ENCODE data around the gene MACROD2. TPM values are rescaled to one million over a fixed set of nuclear protein-coding genes. Genes with fewer than 3 reads are reported as not detected.

MACROD2 gene
- total RNA-seq, 1 donor from 2014 or later: 1.6 TPM

DNA sequence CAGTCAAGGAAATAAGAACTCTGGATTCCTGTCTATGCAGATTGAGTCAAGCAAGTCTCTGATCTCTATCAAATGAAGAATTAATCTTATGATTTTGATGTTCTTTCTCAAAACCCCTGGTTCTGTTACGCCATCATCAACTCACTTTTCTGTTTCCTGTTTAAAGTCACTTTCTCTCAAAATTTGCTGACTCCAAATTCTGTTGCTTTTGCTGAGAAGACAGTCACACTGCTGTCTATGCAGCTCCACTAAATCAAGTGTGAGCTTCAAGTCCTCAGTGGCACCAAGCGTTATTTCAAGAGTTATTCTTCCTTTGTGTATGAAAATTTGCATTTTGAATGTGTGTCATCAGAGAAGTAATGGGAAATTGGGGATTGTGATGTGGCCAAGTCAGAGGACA lies 1914.7 kb downstream of the MACROD2 start:
- H3K4me3 ChIP-seq (ENCODE audit: low read depth, low read length): no peak overlapping the region
- no peaks in the 10 kb centered on the region for H3K27me3 ChIP-seq (ENCODE audit: control insufficient read depth, insufficient read depth, low read length)
- H3K36me3 ChIP-seq (ENCODE audit: control insufficient read depth, insufficient read depth, low read length): no peaks in the 10 kb centered on the region
- TF ChIP-seq, protein P1, sequence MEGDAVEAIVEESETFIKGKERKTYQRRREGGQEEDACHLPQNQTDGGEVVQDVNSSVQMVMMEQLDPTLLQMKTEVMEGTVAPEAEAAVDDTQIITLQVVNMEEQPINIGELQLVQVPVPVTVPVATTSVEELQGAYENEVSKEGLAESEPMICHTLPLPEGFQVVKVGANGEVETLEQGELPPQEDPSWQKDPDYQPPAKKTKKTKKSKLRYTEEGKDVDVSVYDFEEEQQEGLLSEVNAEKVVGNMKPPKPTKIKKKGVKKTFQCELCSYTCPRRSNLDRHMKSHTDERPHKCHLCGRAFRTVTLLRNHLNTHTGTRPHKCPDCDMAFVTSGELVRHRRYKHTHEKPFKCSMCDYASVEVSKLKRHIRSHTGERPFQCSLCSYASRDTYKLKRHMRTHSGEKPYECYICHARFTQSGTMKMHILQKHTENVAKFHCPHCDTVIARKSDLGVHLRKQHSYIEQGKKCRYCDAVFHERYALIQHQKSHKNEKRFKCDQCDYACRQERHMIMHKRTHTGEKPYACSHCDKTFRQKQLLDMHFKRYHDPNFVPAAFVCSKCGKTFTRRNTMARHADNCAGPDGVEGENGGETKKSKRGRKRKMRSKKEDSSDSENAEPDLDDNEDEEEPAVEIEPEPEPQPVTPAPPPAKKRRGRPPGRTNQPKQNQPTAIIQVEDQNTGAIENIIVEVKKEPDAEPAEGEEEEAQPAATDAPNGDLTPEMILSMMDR (IDR thresholded peaks at IDR 0.05; ENCODE audit: insufficient read depth, low read length, severe bottlenecking): no peak
- DNase-seq (ENCODE audit: low read depth): no peak
- FAIRE-seq: no peak

DNA sequence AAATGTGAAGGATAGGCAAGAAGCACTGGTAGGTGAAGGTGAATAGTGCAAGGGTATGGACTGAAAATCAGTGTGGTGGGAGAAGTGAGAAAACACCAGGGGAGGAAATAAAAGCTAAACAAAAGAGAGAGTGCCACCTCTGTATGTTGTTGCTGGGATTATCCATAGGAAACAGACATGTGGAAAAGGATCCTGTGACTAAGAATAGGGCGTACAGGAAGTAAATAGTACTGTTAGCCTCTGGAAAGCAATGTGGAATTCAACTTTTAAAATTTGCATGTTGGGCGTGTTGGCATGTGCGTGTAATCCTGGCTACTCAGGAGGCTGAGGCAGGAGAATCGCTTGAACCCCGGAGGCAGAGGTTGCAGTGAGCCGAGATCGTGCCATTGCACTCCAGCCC lies 1916.3 kb downstream of the MACROD2 start:
- TF ChIP-seq, protein P1 (IDR thresholded peaks at IDR 0.05; ENCODE audit: insufficient read depth, low read length, severe bottlenecking): no peak
- no peaks in the 10 kb centered on the region for H3K27me3 ChIP-seq (ENCODE audit: control insufficient read depth, insufficient read depth, low read length)
- DNase-seq (ENCODE audit: low read depth): no peak
- no peaks in the 10 kb centered on the region for H3K36me3 ChIP-seq (ENCODE audit: control insufficient read depth, insufficient read depth, low read length)
- no peak for FAIRE-seq
- no peak overlapping the region for H3K4me3 ChIP-seq (ENCODE audit: low read depth, low read length)

DNA sequence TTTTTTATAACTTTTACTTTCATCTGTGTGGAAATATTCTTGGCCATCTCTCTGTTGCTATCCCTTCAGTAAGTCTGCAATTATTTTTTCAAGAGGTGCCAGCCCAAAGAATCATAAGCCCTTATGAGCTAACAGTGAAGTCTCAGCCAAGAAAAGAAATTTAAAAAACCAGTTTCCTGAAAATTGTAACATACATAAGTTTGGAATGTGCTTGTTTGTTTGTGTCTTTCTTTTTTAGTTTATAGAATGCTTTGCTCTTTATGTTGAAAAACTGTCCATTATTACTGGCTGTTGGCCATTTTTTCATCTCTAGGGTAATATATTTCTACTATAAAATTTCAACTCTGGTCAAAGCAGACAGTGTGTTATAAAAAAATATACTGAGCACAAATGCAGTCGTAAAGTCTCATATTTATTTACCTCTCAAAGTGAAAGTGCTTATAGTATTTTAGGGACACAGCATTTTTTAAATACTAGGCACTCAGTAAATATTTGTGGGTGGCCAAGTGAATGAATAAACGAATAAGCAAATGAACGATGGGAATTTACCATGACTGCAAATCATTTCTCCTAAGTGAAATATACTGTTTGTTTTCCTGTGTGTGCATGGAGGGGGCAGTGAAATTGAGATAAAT lies 1918.2 kb downstream of the MACROD2 start:
- DNase-seq (ENCODE audit: low read depth) (no peak), FAIRE-seq (no peak)
- TF ChIP-seq, protein P1 (IDR thresholded peaks at IDR 0.05; ENCODE audit: insufficient read depth, low read length, severe bottlenecking): no peak
- Histone ChIP-seq H3K4me3 (ENCODE audit: low read depth, low read length) (no peak overlapping the region), H3K36me3 (ENCODE audit: control insufficient read depth, insufficient read depth, low read length) (no peaks in the 10 kb centered on the region), H3K27me3 (ENCODE audit: control insufficient read depth, insufficient read depth, low read length) (no peaks in the 10 kb centered on the region)

DNA sequence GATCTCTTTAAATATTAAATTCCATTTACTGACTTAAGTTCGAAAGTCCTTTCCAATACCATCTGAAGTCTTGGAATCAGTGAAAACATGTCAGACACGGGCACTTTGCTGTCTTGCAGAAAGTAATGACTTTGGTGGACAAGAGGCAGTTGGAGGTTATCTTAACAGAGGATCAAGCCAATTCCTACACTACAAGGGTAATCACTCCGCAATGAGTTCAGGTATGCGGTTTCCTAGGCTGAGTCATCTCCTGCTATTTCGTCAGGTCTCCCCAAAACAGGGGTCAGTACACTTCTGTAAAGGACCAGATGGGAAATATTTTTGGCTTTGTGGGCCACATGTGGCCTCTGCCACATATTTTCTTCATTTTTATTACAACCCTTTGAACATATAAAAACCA lies 1921.3 kb downstream of the MACROD2 start:
- DNase-seq (ENCODE audit: low read depth): no peak
- FAIRE-seq: no peak

DNA sequence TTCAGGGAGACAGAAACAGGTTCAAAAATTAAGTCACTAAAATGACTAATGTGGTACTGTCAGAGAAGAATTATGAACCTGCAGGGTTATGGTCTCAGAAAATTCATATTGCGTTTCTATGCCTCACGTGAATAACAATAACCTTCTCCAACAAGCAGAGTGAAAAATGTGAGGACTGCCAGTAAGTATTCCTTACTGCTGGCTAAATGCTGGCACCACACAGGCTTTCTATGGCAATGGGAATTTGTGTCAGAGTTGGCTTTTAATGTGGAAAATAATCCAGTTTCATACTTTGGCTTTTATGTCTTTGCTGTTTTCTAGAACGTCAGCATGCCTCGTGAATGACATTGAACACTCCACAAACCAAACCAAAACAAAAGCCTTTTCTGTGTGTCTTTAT lies 1922.0 kb downstream of the MACROD2 start:
- TF ChIP-seq, protein P1 (IDR thresholded peaks at IDR 0.05; ENCODE audit: insufficient read depth, low read length, severe bottlenecking): no peak
- H3K36me3 ChIP-seq (ENCODE audit: control insufficient read depth, insufficient read depth, low read length): no peaks in the 10 kb centered on the region
- FAIRE-seq: no peak
- no peak for DNase-seq (ENCODE audit: low read depth)
- no peak overlapping the region for H3K4me3 ChIP-seq (ENCODE audit: low read depth, low read length)
- no peaks in the 10 kb centered on the region for H3K27me3 ChIP-seq (ENCODE audit: control insufficient read depth, insufficient read depth, low read length)

More for the DNA sequence above, 1921.3 kb downstream of the MACROD2 start:
- no peaks in the 10 kb centered on the region for H3K36me3 ChIP-seq (ENCODE audit: control insufficient read depth, insufficient read depth, low read length)
- H3K4me3 ChIP-seq (ENCODE audit: low read depth, low read length): no peak overlapping the region
- H3K27me3 ChIP-seq (ENCODE audit: control insufficient read depth, insufficient read depth, low read length): no peaks in the 10 kb centered on the region
- TF ChIP-seq, protein P1 (IDR thresholded peaks at IDR 0.05; ENCODE audit: insufficient read depth, low read length, severe bottlenecking): no peak

DNA sequence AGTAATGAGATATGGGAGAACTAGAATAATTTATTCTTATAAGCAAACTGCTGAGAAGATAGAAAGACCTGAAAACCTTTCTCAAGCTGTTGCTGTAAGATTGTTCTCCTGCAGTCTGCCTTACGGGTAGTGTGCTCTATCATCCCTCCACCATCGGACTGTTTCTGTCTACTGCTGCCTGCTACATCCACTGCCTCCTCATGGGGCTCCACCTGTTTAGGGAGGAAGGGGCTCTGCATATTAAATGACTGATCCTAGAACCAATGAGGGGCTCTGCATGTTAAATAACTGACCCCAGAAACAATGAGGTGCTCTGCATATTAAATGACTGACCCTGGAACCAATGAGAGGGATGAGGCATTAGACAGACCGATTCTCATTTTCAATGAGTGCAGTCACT lies 1923.3 kb downstream of the MACROD2 start:
- H3K36me3 ChIP-seq (ENCODE audit: control insufficient read depth, insufficient read depth, low read length): no peaks in the 10 kb centered on the region
- H3K4me3 ChIP-seq (ENCODE audit: low read depth, low read length): no peak overlapping the region
- TF ChIP-seq, protein P1 (IDR thresholded peaks at IDR 0.05; ENCODE audit: insufficient read depth, low read length, severe bottlenecking): no peak
- no peaks in the 10 kb centered on the region for H3K27me3 ChIP-seq (ENCODE audit: control insufficient read depth, insufficient read depth, low read length)
- DNase-seq (ENCODE audit: low read depth): no peak
- no peak for FAIRE-seq

Measured in bronchial epithelial cell (primary cell).